NCI-H146 (cell line): Measurements from ENCODE around the gene KAT2B.

Experiments used
- DNase-seq: peaks from one replicate; lab custom pipeline; 2025; lab: John Stamatoyannopoulos, UW

Gene KAT2B

GRCh38 chr3:20100151-20100550 is 59.9 kb downstream of the KAT2B start:
- no peak for DNase-seq

- DNase-seq = no peak
Measured at GRCh38 chr3:20101041-20101440, 60.8 kb downstream of the KAT2B start.

- DNase-seq = no peak
Measured at GRCh38 chr3:20103731-20104130, 63.5 kb downstream of the KAT2B start.

GRCh38 chr3:20104167-20104661 is 64.0 kb downstream of the KAT2B start:
- DNase-seq = no peak

GRCh38 chr3:20105513-20106280 is 65.5 kb downstream of the KAT2B start:
- DNase-seq = no peak

GRCh38 chr3:20107722-20108121 is 67.5 kb downstream of the KAT2B start:
- no peak for DNase-seq

- DNase-seq = no peak
Measured at GRCh38 chr3:20108869-20109268, 68.6 kb downstream of the KAT2B start.

- no peak for DNase-seq
Measured at GRCh38 chr3:20110826-20111225, 70.6 kb downstream of the KAT2B start.

GRCh38 chr3:20111836-20112235 is 71.6 kb downstream of the KAT2B start:
- no peak for DNase-seq

GRCh38 chr3:20121088-20121487 is 80.8 kb downstream of the KAT2B start:
- no peak for DNase-seq

- no peak for DNase-seq
Measured at GRCh38 chr3:20123131-20123652, 82.9 kb downstream of the KAT2B start.

GRCh38 chr3:20125289-20125688 is 85.0 kb downstream of the KAT2B start:
- no peak for DNase-seq

GRCh38 chr3:20125897-20126296 is 85.7 kb downstream of the KAT2B start:
- no peak for DNase-seq

- DNase-seq = no peak
Measured at GRCh38 chr3:20128358-20128757, 88.1 kb downstream of the KAT2B start.

GRCh38 chr3:20130106-20130505 is 89.9 kb downstream of the KAT2B start:
- DNase-seq = no peak

GRCh38 chr3:20136231-20136630 is 96.0 kb downstream of the KAT2B start:
- DNase-seq = no peak

- no peak for DNase-seq
Measured at GRCh38 chr3:20137647-20138046, 97.4 kb downstream of the KAT2B start.

- DNase-seq = no peak
Measured at GRCh38 chr3:20140881-20141280, 100.6 kb downstream of the KAT2B start.

- no peak for DNase-seq
Measured at GRCh38 chr3:20141316-20141715, 101.1 kb downstream of the KAT2B start.

GRCh38 chr3:20141851-20142250 is 101.6 kb downstream of the KAT2B start:
- no peak for DNase-seq

- no peak for DNase-seq
Measured at GRCh38 chr3:20142517-20142916, 102.3 kb downstream of the KAT2B start.

GRCh38 chr3:20143519-20143918 is 103.3 kb downstream of the KAT2B start:
- no peak for DNase-seq

GRCh38 chr3:20145874-20146273 is 105.6 kb downstream of the KAT2B start:
- DNase-seq = no peak

GRCh38 chr3:20146301-20146700 is 106.1 kb downstream of the KAT2B start:
- no peak for DNase-seq
